Neural cell (in vitro differentiated cells): ENCODE measurements around the gene EHD1.

Experiments used
- EP300 ChIP-seq: fragments of 450-650 bp; conservative IDR thresholded peaks from 2 replicates; pipeline ENCODE4 v1.6.1; 2014; ENCODE audit warnings: antibody characterized with exemption, mild to moderate bottlenecking, moderate library complexity; ENCODE audit not compliant: poor library complexity, severe bottlenecking
- EZH2 ChIP-seq: fragments of 200-600, 300-800 bp; shearing (Covaris generic), sonication (generic); IDR thresholded peaks from 2 replicates; pipeline ENCODE4 v1.6.1; 2014; ENCODE audit warnings: antibody characterized with exemption, low read length, borderline replicate concordance, mild to moderate bottlenecking; ENCODE audit not compliant: insufficient read depth, poor library complexity, severe bottlenecking
- MXI1 ChIP-seq: fragments of 450-650 bp; conservative IDR thresholded peaks from 2 replicates; pipeline ENCODE4 v1.6.1; 2014; ENCODE audit warnings: antibody characterized with exemption, mild to moderate bottlenecking; ENCODE audit not compliant: poor library complexity, severe bottlenecking
- POLR2AphosphoS5 ChIP-seq: IDR thresholded peaks from 2 replicates; pipeline ENCODE4 v1.6.1; 2012
- RAD21 ChIP-seq: fragments of 450-650 bp; conservative IDR thresholded peaks from 2 replicates; pipeline ENCODE4 v1.6.1; 2014; ENCODE audit warnings: antibody characterized with exemption, mild to moderate bottlenecking, moderate library complexity
- SMC3 ChIP-seq: fragments of 450-650 bp; conservative IDR thresholded peaks from 2 replicates; pipeline ENCODE4 v1.6.1; 2014; ENCODE audit warnings: antibody characterized with exemption, mild to moderate bottlenecking, moderate library complexity; ENCODE audit not compliant: poor library complexity
- TAF1 ChIP-seq: IDR thresholded peaks from 2 replicates; pipeline ENCODE4 v1.6.1; 2012; ENCODE audit warnings: low read depth
- TF ChIP-seq, protein P1 (sequence below): fragments of 450-650 bp; IDR thresholded peaks from 2 replicates; pipeline ENCODE4 v1.5.1; 2014; ENCODE audit warnings: antibody characterized with exemption, mild to moderate bottlenecking, moderate library complexity; ENCODE audit not compliant: poor library complexity, severe bottlenecking
- TF ChIP-seq, protein P2 (sequence below): IDR thresholded peaks from 2 replicates; pipeline ENCODE4 v1.6.1; 2012; ENCODE audit warnings: borderline replicate concordance

DNA sequence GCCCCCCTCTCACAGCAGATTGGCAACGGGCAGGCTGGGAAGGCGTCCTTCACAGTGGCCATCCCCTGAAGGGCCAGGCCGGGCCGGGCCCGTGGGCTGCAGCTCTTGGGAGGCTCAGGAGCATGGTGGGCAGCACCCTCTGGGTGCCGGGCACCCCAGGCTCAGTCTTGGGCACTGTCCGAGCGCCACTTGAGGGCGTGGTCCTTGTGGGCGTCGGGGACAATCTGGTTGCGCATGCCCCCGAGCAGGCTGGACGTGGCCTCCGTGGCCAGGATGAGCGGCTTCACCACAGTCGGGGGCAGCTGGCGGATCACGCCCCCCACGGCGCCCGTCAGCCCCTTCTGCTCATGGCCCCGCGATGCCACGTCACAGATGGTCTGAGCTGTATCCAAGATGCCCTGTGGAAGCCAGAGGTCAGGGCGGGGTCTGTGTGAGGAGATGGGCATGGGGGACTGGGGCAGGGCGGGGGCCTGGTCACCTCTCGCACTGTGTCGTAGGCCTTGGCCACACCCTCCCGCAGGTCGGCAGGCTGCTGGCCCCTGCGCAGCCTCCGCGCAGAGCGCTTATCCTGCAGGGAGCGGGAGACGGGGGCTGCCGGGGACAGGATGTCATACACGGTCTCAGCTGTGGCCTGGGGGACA lies 16.5 kb upstream of the EHD1 start:
- TF ChIP-seq, protein P1, sequence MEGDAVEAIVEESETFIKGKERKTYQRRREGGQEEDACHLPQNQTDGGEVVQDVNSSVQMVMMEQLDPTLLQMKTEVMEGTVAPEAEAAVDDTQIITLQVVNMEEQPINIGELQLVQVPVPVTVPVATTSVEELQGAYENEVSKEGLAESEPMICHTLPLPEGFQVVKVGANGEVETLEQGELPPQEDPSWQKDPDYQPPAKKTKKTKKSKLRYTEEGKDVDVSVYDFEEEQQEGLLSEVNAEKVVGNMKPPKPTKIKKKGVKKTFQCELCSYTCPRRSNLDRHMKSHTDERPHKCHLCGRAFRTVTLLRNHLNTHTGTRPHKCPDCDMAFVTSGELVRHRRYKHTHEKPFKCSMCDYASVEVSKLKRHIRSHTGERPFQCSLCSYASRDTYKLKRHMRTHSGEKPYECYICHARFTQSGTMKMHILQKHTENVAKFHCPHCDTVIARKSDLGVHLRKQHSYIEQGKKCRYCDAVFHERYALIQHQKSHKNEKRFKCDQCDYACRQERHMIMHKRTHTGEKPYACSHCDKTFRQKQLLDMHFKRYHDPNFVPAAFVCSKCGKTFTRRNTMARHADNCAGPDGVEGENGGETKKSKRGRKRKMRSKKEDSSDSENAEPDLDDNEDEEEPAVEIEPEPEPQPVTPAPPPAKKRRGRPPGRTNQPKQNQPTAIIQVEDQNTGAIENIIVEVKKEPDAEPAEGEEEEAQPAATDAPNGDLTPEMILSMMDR: no peak
- TF ChIP-seq MXI1: no peak
- TF ChIP-seq POLR2AphosphoS5: no peak
- no peak for TF ChIP-seq EP300
- TF ChIP-seq EZH2: no peak
- TF ChIP-seq, protein P2, sequence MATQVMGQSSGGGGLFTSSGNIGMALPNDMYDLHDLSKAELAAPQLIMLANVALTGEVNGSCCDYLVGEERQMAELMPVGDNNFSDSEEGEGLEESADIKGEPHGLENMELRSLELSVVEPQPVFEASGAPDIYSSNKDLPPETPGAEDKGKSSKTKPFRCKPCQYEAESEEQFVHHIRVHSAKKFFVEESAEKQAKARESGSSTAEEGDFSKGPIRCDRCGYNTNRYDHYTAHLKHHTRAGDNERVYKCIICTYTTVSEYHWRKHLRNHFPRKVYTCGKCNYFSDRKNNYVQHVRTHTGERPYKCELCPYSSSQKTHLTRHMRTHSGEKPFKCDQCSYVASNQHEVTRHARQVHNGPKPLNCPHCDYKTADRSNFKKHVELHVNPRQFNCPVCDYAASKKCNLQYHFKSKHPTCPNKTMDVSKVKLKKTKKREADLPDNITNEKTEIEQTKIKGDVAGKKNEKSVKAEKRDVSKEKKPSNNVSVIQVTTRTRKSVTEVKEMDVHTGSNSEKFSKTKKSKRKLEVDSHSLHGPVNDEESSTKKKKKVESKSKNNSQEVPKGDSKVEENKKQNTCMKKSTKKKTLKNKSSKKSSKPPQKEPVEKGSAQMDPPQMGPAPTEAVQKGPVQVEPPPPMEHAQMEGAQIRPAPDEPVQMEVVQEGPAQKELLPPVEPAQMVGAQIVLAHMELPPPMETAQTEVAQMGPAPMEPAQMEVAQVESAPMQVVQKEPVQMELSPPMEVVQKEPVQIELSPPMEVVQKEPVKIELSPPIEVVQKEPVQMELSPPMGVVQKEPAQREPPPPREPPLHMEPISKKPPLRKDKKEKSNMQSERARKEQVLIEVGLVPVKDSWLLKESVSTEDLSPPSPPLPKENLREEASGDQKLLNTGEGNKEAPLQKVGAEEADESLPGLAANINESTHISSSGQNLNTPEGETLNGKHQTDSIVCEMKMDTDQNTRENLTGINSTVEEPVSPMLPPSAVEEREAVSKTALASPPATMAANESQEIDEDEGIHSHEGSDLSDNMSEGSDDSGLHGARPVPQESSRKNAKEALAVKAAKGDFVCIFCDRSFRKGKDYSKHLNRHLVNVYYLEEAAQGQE: no peak
- TF ChIP-seq SMC3: no peak
- no peak for TF ChIP-seq RAD21
- no peak for TF ChIP-seq TAF1
